Measurements from ENCODE around the gene AKAP17A.
"Not testable (repeated sequence)": the region's sequence is repeated elsewhere in the genome, so short reads cannot be mapped to it uniquely, and the experiment has no call there.

The AKAP17A gene, protein sequence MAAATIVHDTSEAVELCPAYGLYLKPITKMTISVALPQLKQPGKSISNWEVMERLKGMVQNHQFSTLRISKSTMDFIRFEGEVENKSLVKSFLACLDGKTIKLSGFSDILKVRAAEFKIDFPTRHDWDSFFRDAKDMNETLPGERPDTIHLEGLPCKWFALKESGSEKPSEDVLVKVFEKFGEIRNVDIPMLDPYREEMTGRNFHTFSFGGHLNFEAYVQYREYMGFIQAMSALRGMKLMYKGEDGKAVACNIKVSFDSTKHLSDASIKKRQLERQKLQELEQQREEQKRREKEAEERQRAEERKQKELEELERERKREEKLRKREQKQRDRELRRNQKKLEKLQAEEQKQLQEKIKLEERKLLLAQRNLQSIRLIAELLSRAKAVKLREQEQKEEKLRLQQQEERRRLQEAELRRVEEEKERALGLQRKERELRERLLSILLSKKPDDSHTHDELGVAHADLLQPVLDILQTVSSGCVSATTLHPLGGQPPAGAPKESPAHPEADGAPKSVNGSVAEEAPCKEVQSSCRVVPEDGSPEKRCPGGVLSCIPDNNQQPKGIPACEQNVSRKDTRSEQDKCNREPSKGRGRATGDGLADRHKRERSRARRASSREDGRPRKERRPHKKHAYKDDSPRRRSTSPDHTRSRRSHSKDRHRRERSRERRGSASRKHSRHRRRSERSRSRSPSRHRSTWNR

DNA sequence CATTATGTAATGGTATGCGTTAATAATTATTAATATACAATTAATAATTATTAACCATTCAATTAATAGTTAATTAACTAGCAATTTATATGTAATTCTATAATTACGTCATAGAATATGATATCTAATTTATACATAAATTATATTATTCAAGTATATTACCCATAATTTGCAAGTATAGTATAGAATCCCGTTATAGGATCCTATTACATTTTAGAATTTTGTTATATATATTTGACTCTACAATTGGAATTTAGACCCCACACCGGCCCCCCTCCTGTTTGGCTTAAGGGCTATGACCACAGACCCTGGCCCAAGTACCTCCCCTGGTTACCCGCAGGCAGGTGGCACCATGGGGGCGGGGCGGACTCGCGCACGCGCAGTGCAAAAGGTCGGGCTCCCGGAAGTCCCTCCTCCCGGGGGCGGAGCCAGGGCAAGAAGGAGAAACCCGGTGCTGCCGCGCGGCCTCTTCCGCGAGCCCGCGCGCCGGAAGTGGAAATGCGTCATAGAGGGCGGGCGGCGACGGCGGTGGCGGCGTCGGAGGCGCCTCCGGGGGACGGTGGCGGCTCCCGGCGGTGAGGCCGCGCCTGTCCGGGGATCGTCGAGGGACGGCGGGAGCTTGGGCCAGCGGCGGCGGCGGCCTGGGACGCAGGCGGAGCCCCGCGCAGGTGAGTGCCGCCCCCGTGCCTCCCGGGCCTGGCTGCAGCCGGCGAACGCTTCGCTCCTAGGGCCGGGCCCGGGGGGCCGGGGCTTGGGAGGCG, at the start of gene AKAP17A:
TSS of gene AKAP17A (plus strand) at position 503 of the 761 bp plus-strand sequence. CDS start 1,859 bp downstream, outside the sequence.
- peak; percentile 8 for DNase-seq

DNA sequence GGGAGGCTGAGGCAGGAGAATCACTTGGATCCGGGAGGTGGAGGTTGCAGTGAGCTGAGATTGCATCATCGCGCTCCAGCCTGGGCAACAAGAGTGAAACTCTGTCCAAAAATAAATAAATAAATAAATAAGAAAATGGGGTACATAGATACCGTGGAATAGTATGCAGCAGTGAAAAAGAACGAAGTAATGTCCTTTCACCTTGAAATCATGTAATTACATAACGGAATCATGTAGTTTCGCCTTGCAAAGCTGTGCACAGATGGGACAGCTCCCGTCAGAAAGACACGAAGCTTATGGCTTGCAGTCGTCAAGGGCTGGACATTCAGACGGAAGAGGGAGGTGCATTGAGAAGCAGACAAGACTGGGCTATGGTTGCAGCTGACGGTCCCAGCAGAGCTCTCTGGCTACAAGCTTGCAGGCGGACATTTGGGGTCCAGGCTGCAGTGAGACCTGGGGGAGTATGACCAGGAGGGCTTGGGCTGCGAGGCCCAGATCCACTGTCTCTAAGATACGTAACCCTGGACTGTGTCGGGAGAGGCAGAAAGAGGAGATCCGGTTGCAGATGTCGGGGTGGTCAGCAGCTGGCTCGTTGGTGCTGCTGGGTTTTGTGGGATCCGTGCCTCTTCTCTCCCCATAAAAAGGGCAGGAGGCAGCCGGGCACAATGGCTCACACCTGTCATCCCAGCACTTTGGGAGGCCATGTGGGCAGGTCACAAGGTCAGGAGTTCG, 48.2 kb upstream of the AKAP17A start:
- no peak for DNase-seq

- no peak for DNase-seq
Measured at GRCh38 chrX:1545776-1546408, 45.5 kb upstream of the AKAP17A start.

- DNase-seq, result no peak
Measured at GRCh38 chrX:1546691-1547251, 44.6 kb upstream of the AKAP17A start.

- DNase-seq, result no peak
Measured at GRCh38 chrX:1551959-1552546, 39.4 kb upstream of the AKAP17A start.

GRCh38 chrX:1554469-1555210, 36.8 kb upstream of the AKAP17A start:
- no peak for DNase-seq

GRCh38 chrX:1555370-1555769, 36.0 kb upstream of the AKAP17A start:
- DNase-seq, result no peak

- DNase-seq, result not testable (repeated sequence)
Measured at GRCh38 chrX:1557442-1557841, 34.0 kb upstream of the AKAP17A start.

DNA sequence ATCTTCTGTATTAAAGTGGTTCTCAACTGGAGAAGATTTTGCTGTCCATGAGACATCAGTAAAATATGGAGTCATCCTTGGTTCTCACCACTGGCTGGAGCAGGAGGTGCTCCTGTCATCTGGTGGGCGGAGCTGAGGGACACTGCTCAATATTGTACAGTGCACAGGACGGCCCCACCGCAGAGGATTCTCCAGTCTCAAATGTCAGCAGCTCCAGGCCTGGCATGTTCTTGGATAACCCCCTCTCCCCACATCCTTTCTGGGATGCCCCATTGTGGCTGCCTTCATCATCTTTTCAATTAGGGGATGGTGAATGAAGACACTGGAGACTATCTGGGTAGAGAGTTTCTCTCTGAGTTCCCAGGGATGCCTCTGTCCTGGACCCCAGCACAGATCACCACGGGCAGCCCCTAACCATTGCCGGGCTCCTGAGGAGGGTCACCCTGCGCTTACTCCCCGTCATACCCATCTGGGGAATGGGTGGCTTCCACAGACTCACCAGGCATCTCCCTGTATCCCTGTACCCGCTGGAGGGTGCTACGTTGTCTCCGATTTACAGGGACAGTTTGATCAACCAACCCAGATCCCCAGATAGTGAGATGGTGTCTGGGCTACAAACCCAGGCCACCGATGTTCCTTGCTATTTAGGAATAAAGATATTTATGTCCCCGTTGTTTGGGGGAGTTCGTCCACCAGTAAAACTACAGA, 32.5 kb upstream of the AKAP17A start:
- no peak for DNase-seq

DNA sequence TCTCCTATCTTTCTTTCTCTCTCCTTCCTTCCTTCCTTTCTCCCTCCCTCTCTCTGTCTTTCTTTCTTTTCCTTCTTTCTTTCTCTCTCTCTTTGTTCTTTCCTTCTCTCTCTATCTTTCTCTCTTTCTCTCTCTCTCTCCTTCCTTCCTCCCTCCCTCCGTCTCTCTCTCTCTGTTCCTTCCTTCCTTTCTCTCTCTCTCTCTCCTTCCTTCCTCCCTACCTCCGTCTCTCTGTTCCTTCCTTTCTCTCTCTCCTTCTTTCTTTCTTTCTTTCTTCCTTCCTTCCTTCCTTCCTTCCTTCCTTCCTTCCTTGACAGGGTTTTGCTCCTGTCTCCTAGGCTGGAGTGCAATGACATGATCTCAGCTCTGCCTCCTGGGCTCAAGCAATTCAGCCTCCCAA, 30.2 kb upstream of the AKAP17A start:
- no peak for DNase-seq

DNA sequence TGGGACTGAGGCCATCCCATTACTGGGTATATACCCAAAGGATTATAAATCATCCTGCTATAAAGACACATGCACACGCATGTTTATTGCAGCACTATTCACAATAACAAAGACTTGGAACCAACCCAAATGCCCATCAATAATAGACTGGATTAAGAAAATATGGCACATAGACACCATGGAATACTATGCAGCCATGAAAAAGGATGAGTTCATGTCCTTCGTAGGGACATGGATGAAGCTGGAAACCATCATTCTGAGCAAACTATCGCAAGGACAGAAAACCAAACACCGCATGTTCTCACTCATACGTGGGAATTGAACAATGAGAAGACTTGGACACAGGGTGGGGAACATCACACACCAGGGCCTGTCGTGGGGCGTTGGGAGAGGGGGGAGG, 27.3 kb upstream of the AKAP17A start:
- DNase-seq, result not testable (repeated sequence)

GRCh38 chrX:1564750-1565683, 26.4 kb upstream of the AKAP17A start:
- no peak for DNase-seq

- not testable (repeated sequence) for DNase-seq
Measured at GRCh38 chrX:1574181-1574580, 17.2 kb upstream of the AKAP17A start.

- no peak for DNase-seq
Measured at GRCh38 chrX:1576201-1576992, 15.0 kb upstream of the AKAP17A start.

GRCh38 chrX:1577845-1578244, 13.6 kb upstream of the AKAP17A start:
- DNase-seq, result no peak

DNA sequence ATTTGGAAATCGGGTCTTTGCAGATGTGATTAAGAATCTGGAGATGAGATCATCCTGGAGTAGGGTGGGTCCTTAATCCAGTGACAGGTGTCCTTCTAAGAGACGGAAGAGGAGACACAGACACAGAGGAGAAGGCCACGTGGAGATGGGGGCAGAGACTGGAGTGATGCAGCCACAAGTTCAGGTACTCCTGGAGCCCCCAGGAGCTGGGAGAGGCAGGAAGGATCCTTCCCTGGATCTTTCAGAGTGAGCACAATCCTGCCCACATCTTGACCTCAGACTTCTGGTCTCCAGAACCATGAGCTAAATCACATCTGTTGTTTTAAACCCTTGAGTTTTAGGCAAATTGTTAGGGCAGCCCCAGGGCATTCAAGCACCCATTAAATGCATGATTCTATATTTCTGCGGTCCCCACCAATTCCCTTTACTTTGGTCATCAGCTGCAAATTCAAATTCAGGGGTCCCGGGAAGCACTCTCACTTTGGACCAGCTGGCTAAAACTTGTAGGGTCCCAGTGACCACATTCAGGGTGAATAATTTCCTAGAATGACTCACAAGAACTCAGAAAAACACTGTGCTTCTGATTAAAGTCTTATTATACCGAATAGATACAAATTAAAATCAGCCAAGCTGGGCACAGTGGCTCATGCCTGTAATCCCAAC, 12.8 kb upstream of the AKAP17A start:
- DNase-seq, result no peak

DNA sequence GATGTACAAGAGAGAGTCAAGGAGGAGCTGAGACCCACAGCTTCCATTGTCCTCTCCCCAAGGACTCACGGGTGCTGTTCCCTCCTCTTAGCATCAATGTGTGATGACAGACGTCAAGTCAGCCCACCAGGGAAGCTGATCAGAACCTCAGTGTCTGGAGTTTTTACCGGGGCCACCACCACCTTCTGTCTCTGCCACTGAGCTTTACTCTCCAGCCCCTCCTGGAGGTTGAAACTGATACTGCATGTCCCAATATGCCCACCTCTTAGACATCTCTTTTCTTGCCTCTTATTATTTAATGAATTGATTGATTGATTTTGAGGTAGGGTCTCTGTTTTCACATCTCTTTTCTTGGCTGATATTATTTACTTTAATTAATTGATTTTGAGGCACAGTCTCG, 10.3 kb upstream of the AKAP17A start:
- no peak for DNase-seq

Data from NCI-H2029 treated with DMSO at 0.1 percent for 48 hours (cell line).